ENCODE data around the gene OR8G1. TPM values are rescaled to one million over a fixed set of nuclear protein-coding genes. Genes with fewer than 3 reads are reported as not detected.

The OR8G1 gene
- total RNA-seq, 2 experiments from 2014 or later = not detected

Other genes starting within 250 kb of the OR8G1 start
- not detected for gene OR10G6, start 245.9 kb upstream of the OR8G1 start, total RNA-seq
- not detected for gene OR10G4, start 228.1 kb upstream of the OR8G1 start, total RNA-seq
- gene OR10G9, start 218.1 kb upstream of the OR8G1 start, total RNA-seq = not detected
- gene OR10G8, start 214.3 kb upstream of the OR8G1 start, total RNA-seq = not detected
- gene OR10G7, start 199.8 kb upstream of the OR8G1 start, total RNA-seq = not detected
- 1 to 10 TPM; 3.3 to 3.8 TPM for gene VWA5A, start 125.6 kb upstream of the OR8G1 start, total RNA-seq
- gene OR10D3, start 57.8 kb upstream of the OR8G1 start, total RNA-seq = not detected
- gene OR8G5, start 15.3 kb downstream of the OR8G1 start, total RNA-seq = not detected
- gene OR8D1, start 72.9 kb downstream of the OR8G1 start, total RNA-seq = not detected
- not detected for gene OR8D2, start 79.1 kb downstream of the OR8G1 start, total RNA-seq
- not detected for gene OR8B2, start 143.4 kb downstream of the OR8G1 start, total RNA-seq
- gene OR8B3, start 157.9 kb downstream of the OR8G1 start, total RNA-seq = not detected
- not detected for gene OR8B4, start 183.8 kb downstream of the OR8G1 start, total RNA-seq
- not detected for gene OR8B8, start 204.6 kb downstream of the OR8G1 start, total RNA-seq